Heart right ventricle (tissue), 16 donors: ENCODE measurements around the gene NIPA2. TPM values are rescaled to one million over a fixed set of nuclear protein-coding genes. Genes with fewer than 3 reads are reported as not detected.

Experiments used
- ATAC-seq, 8 donors: fragments of 200-7000 bp; cut with Tn5 transposase; one replicate each; pipeline ENCODE4 v1.9.1; 2020; ENCODE audit warnings: mild to moderate bottlenecking in 8 of 8, moderate library complexity in 8 of 8, moderate number of reproducible peaks in 1 of 8
- DNase-seq, 2 donors: peaks; one replicate each; pipeline ENCODE4 v3.0.0-alpha.2; 2020
- H3K27ac ChIP-seq, 10 donors: fragments of 200-600 bp; sonication (generic) in 2 of 10; one replicate each; pipeline versions ENCODE4 v1.5.0 to v1.8.0; 2020 to 2022; ENCODE audit warnings: mild to moderate bottlenecking in 3 of 10
- H3K27me3 ChIP-seq, 7 donors: fragments of 200-600 bp; one replicate each; pipeline ENCODE4 v1.8.0; 2021 to 2022; ENCODE audit warnings: mild to moderate bottlenecking in 2 of 7
- H3K36me3 ChIP-seq, 9 donors: fragments of 200-600 bp; sonication (generic) in 1 of 9; one replicate each; pipeline versions ENCODE4 v1.5.0 to v1.8.0; 2020 to 2022; ENCODE audit warnings: mild to moderate bottlenecking in 2 of 9
- H3K4me1 ChIP-seq, 9 donors: fragments of 200-600 bp; sonication (generic) in 1 of 9; one replicate each; pipeline versions ENCODE4 v1.5.0 to v1.8.0; 2020 to 2022; ENCODE audit warnings: mild to moderate bottlenecking in 4 of 9
- H3K4me3 ChIP-seq, 10 donors: fragments of 200-600 bp; sonication (generic) in 2 of 10; one replicate each; pipeline versions ENCODE4 v1.5.0 to v1.8.0; 2020 to 2022; ENCODE audit warnings: mild to moderate bottlenecking in 7 of 10, moderate library complexity in 2 of 10
- H3K9me3 ChIP-seq, 11 donors: fragments of 200-600 bp in 10 of 11; sonication (generic) in 2 of 11; one replicate each; pipeline versions ENCODE4 v1.5.0 to v1.8.0; 2013 to 2022; ENCODE audit warnings: mild to moderate bottlenecking in 2 of 11, control low read depth in 1 of 11, moderate library complexity in 1 of 11
- CTCF ChIP-seq, 9 donors: fragments of 200-600 bp; sonication (generic) in 2 of 9; IDR thresholded peaks; one replicate each; pipeline versions ENCODE4 v1.5.0 to v1.8.0; 2021 to 2022; ENCODE audit warnings: antibody characterized with exemption in 9 of 9, mild to moderate bottlenecking in 5 of 9, moderate library complexity in 1 of 9
- WGBS, 2 donors: extraction: QIAGEN DNeasy Blood & Tissue Kit; methylation state at CpG; one replicate each; pipeline ENCODE4 v1.1.7; 2013; ENCODE audit warnings: inconsistent platforms in 1 of 2; 5-methylcytosine and 5-hydroxymethylcytosine counted together
- intact Hi-C, 10 donors: fragments of 100-400 bp; cut with DNase I; formaldehyde crosslinking; loops; one replicate each; pipeline versions ENCODE4 v1.11.1 to v1.14.2; 2022
- polyA plus RNA-seq, 2 donors: library from polyadenylated mRNA; stranded (reverse); fragments of 200-250 nt; gene quantifications; one replicate each; pipeline ENCODE4 v1.2.3, GENCODE V29; 2013
- total RNA-seq, 10 donors: library from RNA; stranded (reverse); fragmentation: NEBNext Ultra II Directional in 3 of 10; extraction: Animal tissue kit (Norgen Biotek cat#: 25700) in 3 of 10; gene quantifications; one replicate each; pipeline versions ENCODE4 v1.2.1 to v1.2.4, GENCODE V29; 2021 to 2023
- donor health status: Arrhythmogenic right ventricular cardiomyopathy.
- donor health status: ischemic (EF 13 %, LVEDD 7.1; RV severe dilation, severe dysfunction).
- donor health status: healthy with polysubstance abuse.
- donor health status: DM: no; HTN: yes; CAD: no.
- donor health status: DM: no; HTN: no; CAD: no.
- donor health status: ischemic (EF 25% LVEDD 6.9; RV normal size, moderate dysfunction).
- donor health status: ischemic (EF 25% LVEDD 5.7; RV mildly dilated, moderate dysfunction).
- donor health status: healthy.
- donor health status: DM: yes; HTN: yes; CAD: no.
- donor health status: Ischemic cardiomyopathy.
- donor health status: ischemic (EF 35%, LVEDD 5.7; RV mildly dilated, moderate dysfunction).
- donor health status: nonischemic (EF 11% LVEDD 7.7; RV severe dilation, severe dysfunction).
- donor health status: DM: yes; HTN: yes; CAD: no.
- donor health status: PGD.
- donor health status: ischemic (EF 29% LVEDD 5.4; RV normal size, mild dysfunction).
- donor health status: nonischemic (EF 23%, LVEDD 6.1; RV moderate dilation, normal function).

The NIPA2 gene
- total and polyA plus RNA-seq, 12 donors = 4.7 to 30.3 (median 19.3) TPM

- H3K9me3 ChIP-seq = no peaks in the 10 kb centered on the region
- TF ChIP-seq CTCF (IDR thresholded peaks at IDR 0.05) = no peak
- intact Hi-C loops = no loop called here
- WGBS, 2 donors = 95 to 96% methylated on average over 6 of the region's 6 CpGs
- H3K36me3 ChIP-seq = peaks cover 0 to 100% (median 67%) of the 10 kb centered on the region in 9 donors
- no peak for DNase-seq
- peak overlapping the region in 5 of 10 donors; percentile 9 to 80 (median 17) for H3K27ac ChIP-seq
- H3K4me3 ChIP-seq = no peak overlapping the region
- ATAC-seq = no peak
- peaks cover 0 to 33% (median 4%) of the 10 kb centered on the region in 9 donors for H3K4me1 ChIP-seq
- H3K27me3 ChIP-seq = no peaks in the 10 kb centered on the region
These were observed 33.1 kb downstream of the NIPA2 start for GRCh38 chr15:22871481-22872086.

GRCh38 chr15:22872936-22873701, 34.7 kb downstream of the NIPA2 start:
- ATAC-seq = peak in 6 of 8 donors; percentile 8 to 56 (median 30)
- no peak for TF ChIP-seq CTCF (IDR thresholded peaks at IDR 0.05)
- Histone ChIP-seq H3K4me1 (peaks cover 0 to 33% (median 4%) of the 10 kb centered on the region in 9 donors), H3K27me3 (no peaks in the 10 kb centered on the region), H3K9me3 (no peaks in the 10 kb centered on the region), H3K4me3 (no peak overlapping the region), H3K27ac (peak overlapping the region in 7 of 10 donors; percentile 10 to 80 (median 33)), H3K36me3 (peaks cover 0 to 100% (median 63%) of the 10 kb centered on the region in 9 donors)
- intact Hi-C loops = no loop called here
- no peak for DNase-seq
- 76 to 78% methylated on average over 17 of the region's 17 CpGs for WGBS, 2 donors

- DNase-seq (no peak), ATAC-seq (no peak)
- peak overlapping the region in 1 of 10 donors; percentile 80 for H3K27ac ChIP-seq
- no peaks in the 10 kb centered on the region for H3K27me3 ChIP-seq
- H3K4me1 ChIP-seq = peaks cover 0 to 27% (median 4%) of the 10 kb centered on the region in 9 donors
- H3K9me3 ChIP-seq = no peaks in the 10 kb centered on the region
- intact Hi-C loops = no loop called here
- 93 to 97% methylated on average over 9 of the region's 9 CpGs for WGBS, 2 donors
- peaks cover 0 to 100% (median 63%) of the 10 kb centered on the region in 9 donors for H3K36me3 ChIP-seq
- H3K4me3 ChIP-seq = no peak overlapping the region
- no peak for TF ChIP-seq CTCF (IDR thresholded peaks at IDR 0.05)
These were observed 35.4 kb downstream of the NIPA2 start for GRCh38 chr15:22873841-22874240.

GRCh38 chr15:22874256-22874655, 35.8 kb downstream of the NIPA2 start:
- ATAC-seq = no peak
- Histone ChIP-seq H3K27ac (no peak overlapping the region), H3K9me3 (no peaks in the 10 kb centered on the region), H3K4me3 (no peak overlapping the region), H3K4me1 (peaks cover 0 to 27% (median 4%) of the 10 kb centered on the region in 9 donors), H3K27me3 (no peaks in the 10 kb centered on the region), H3K36me3 (peaks cover 0 to 100% (median 60%) of the 10 kb centered on the region in 9 donors)
- no peak for TF ChIP-seq CTCF (IDR thresholded peaks at IDR 0.05)
- 97% methylated on average over 8 of the region's 8 CpGs for WGBS, 2 donors
- no peak for DNase-seq
- intact Hi-C loops = no loop called here
